HG03135 (cell line): ENCODE data around the gene CHMP6.

Experiments used
- ATAC-seq: cut with Tn5 transposase; IDR thresholded peaks from one replicate; pipeline ENCODE4 v1.9.1; 2021; ENCODE audit warnings: mild to moderate bottlenecking, moderate library complexity; ENCODE audit not compliant: unreplicated experiment

Gene CHMP6

GRCh38 chr17:80991645-80992076 is at the start of gene CHMP6:
CHMP6 (plus strand) TSS chr17:80991841; CDS start chr17:80991919, 78 bp downstream.
- ATAC-seq: peak; percentile 49

- no peak for ATAC-seq
These were observed 49.0 kb upstream of the CHMP6 start for GRCh38 chr17:80942423-80943345.

- no peak for ATAC-seq
These were observed 48.1 kb upstream of the CHMP6 start for GRCh38 chr17:80943346-80944145.

- no peak for ATAC-seq
These were observed 47.3 kb upstream of the CHMP6 start for GRCh38 chr17:80944326-80944725.

GRCh38 chr17:80945736-80946135 is 45.9 kb upstream of the CHMP6 start:
- no peak for ATAC-seq

- no peak for ATAC-seq
These were observed 45.2 kb upstream of the CHMP6 start for GRCh38 chr17:80946449-80946848.

GRCh38 chr17:80947200-80947940 is 44.3 kb upstream of the CHMP6 start:
- ATAC-seq: no peak

GRCh38 chr17:80948019-80948975 is 43.3 kb upstream of the CHMP6 start:
- ATAC-seq: no peak

- ATAC-seq: no peak
These were observed 42.6 kb upstream of the CHMP6 start for GRCh38 chr17:80948976-80949450.

GRCh38 chr17:80949451-80950421 is 41.9 kb upstream of the CHMP6 start:
- no peak for ATAC-seq

- no peak for ATAC-seq
These were observed 41.0 kb upstream of the CHMP6 start for GRCh38 chr17:80950466-80951120.

GRCh38 chr17:80951121-80952090 is 40.2 kb upstream of the CHMP6 start:
- ATAC-seq: no peak

GRCh38 chr17:80952291-80952690 is 39.4 kb upstream of the CHMP6 start:
- no peak for ATAC-seq

GRCh38 chr17:80953471-80954315 is 37.9 kb upstream of the CHMP6 start:
- ATAC-seq: no peak

GRCh38 chr17:80955078-80955477 is 36.6 kb upstream of the CHMP6 start:
- ATAC-seq: no peak

- no peak for ATAC-seq
These were observed 35.9 kb upstream of the CHMP6 start for GRCh38 chr17:80955671-80956280.
